ENCODE data around the gene HES6.

- TF ChIP-seq, protein P1, sequence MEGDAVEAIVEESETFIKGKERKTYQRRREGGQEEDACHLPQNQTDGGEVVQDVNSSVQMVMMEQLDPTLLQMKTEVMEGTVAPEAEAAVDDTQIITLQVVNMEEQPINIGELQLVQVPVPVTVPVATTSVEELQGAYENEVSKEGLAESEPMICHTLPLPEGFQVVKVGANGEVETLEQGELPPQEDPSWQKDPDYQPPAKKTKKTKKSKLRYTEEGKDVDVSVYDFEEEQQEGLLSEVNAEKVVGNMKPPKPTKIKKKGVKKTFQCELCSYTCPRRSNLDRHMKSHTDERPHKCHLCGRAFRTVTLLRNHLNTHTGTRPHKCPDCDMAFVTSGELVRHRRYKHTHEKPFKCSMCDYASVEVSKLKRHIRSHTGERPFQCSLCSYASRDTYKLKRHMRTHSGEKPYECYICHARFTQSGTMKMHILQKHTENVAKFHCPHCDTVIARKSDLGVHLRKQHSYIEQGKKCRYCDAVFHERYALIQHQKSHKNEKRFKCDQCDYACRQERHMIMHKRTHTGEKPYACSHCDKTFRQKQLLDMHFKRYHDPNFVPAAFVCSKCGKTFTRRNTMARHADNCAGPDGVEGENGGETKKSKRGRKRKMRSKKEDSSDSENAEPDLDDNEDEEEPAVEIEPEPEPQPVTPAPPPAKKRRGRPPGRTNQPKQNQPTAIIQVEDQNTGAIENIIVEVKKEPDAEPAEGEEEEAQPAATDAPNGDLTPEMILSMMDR (IDR thresholded peaks at IDR 0.05; ENCODE audit: control extremely low read depth in 1 of 3, insufficient read depth in 1 of 3, low read depth in 1 of 3, low read length in 3 of 3), result no peak
- no peak for TF ChIP-seq POLR2A (IDR thresholded peaks at IDR 0.05; ENCODE audit: control extremely low read depth in 1 of 2, low read depth in 2 of 2, low read length in 2 of 2)
- TF ChIP-seq HDAC2 (IDR thresholded peaks at IDR 0.05; ENCODE audit: borderline replicate concordance in 1 of 2, low read depth in 2 of 2, low read length in 2 of 2), result no peak
- TF ChIP-seq EP300 (IDR thresholded peaks at IDR 0.05; ENCODE audit: borderline replicate concordance in 1 of 2, low read depth in 2 of 2, low read length in 2 of 2), result no peak
- TF ChIP-seq HDAC6 (IDR thresholded peaks at IDR 0.05; ENCODE audit: low read depth, low read length), result no peak
- no peak for TF ChIP-seq RAD21 (IDR thresholded peaks at IDR 0.05 in 1 of 2, conservative IDR thresholded peaks at IDR 0.05 in 1 of 2; ENCODE audit: low read depth in 2 of 2, low read length in 2 of 2)
Measured at GRCh38 chr2:238231809-238232208, 8.0 kb downstream of the HES6 start.
